Astrocyte of the spinal cord (primary cell): ENCODE data around the gene GHRHR.

Experiments used
- DNase-seq: peaks from one replicate; pipeline ENCODE4 v3.0.0; 2011; ENCODE audit warnings: low read depth, low spot score
- H3K4me3 ChIP-seq: 2 replicates; pipeline ENCODE4 v1.5.1; 2011; ENCODE audit warnings: low read depth, mild to moderate bottlenecking, low read length, moderate library complexity
- in situ Hi-C: cut with HindIII; loops from 2 replicates; pipeline ENCODE4 v1.10.0; 2017; ENCODE audit warnings: low sequenced_read_pairs
- TF ChIP-seq, protein P1 (sequence below): IDR thresholded peaks from 2 replicates; pipeline ENCODE4 v1.5.1; 2012; ENCODE audit warnings: low read depth, mild to moderate bottlenecking, low read length, inconsistent platforms

The GHRHR gene

GRCh38 chr7:30996883-30997282 is 33.1 kb downstream of the GHRHR start:
- H3K4me3 ChIP-seq = no peak overlapping the region
- TF ChIP-seq, protein P1, sequence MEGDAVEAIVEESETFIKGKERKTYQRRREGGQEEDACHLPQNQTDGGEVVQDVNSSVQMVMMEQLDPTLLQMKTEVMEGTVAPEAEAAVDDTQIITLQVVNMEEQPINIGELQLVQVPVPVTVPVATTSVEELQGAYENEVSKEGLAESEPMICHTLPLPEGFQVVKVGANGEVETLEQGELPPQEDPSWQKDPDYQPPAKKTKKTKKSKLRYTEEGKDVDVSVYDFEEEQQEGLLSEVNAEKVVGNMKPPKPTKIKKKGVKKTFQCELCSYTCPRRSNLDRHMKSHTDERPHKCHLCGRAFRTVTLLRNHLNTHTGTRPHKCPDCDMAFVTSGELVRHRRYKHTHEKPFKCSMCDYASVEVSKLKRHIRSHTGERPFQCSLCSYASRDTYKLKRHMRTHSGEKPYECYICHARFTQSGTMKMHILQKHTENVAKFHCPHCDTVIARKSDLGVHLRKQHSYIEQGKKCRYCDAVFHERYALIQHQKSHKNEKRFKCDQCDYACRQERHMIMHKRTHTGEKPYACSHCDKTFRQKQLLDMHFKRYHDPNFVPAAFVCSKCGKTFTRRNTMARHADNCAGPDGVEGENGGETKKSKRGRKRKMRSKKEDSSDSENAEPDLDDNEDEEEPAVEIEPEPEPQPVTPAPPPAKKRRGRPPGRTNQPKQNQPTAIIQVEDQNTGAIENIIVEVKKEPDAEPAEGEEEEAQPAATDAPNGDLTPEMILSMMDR = no peak
- in situ Hi-C loops = no loop called here
- DNase-seq = no peak

GRCh38 chr7:30997316-30997715 is 33.6 kb downstream of the GHRHR start:
- in situ Hi-C loops = no loop called here
- TF ChIP-seq, protein P1 = no peak
- DNase-seq = peak; percentile 58
- no peak overlapping the region for H3K4me3 ChIP-seq

GRCh38 chr7:30998180-30998579 is 34.4 kb downstream of the GHRHR start:
- TF ChIP-seq, protein P1 = no peak
- in situ Hi-C loops = no loop called here
- DNase-seq = no peak
- no peak overlapping the region for H3K4me3 ChIP-seq

DNA sequence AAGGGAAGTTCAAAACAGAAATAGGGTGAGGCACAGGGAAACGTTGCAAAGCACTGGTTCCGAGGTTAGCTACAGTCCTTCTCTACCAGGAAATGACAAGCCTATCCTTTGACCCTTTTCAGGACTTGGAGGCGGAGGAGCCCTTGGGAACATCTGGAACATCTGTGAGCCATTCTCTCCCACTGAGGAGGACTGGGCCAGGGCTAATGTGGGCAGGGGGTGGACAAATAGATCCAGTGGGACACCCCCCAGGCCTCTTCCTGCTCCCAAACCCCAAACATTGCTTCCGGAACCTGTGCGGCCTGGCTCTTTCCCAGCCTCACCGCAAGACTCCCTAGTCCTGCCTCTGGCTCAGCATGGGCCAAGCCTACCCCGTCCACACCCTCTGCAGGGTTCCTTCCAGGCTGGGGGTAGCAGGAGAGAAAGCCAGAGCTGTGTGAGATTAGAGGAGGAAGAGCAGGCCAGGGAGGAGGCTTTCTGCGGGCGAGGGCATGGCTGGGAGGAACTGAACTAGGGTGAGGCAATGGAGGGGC is 36.5 kb downstream of the GHRHR start:
- DNase-seq = peak; percentile 66
- in situ Hi-C loops = no loop called here
- H3K4me3 ChIP-seq = no peak overlapping the region
- TF ChIP-seq, protein P1 = no peak

- no peak overlapping the region for H3K4me3 ChIP-seq
- TF ChIP-seq, protein P1 = no peak
- DNase-seq = no peak
- in situ Hi-C loops = no loop called here
Measured at GRCh38 chr7:31000779-31001178, 37.0 kb downstream of the GHRHR start.

DNA sequence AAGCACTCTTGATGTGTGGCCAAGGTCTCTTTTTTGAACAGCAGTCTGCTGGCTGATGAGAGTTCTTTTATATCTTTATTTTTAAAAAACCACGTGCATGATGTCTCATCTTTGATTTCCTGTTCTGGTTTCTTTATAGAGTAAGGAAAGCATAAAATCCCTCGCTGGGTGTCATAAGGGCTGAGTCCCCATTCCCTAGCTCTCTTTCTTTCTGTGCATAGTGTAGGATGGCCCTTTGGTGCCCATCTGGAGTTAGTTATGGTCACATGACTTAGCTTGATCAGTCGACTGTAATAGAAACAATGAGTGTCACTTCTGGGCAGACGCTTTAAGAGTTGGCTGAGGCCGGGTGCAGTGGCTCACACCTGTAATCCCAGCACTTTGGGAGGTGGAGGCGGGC is 38.5 kb downstream of the GHRHR start:
- in situ Hi-C loops = no loop called here
- peak; percentile 22 for DNase-seq
- TF ChIP-seq, protein P1 = no peak
- H3K4me3 ChIP-seq = no peak overlapping the region

DNA sequence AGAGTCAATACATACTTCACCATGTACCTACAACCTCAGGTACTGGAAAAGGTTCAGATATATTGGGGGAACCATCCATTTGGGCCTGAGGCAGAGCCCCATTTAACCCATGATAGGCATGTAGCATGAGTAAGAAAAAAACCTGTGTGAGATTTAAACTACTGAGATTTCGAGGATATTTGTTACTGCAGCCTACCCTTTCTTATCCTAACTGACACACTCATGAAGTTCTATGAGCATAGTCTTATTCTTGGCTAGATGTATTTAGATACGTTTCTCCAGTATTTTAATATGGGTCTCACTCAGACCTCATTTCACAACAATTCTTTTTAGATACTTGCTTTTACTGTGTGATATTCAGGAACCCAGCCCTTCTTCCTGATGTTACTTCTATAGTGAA is 39.3 kb downstream of the GHRHR start:
- no peak for DNase-seq
- in situ Hi-C loops = no loop called here
- H3K4me3 ChIP-seq = no peak overlapping the region
- TF ChIP-seq, protein P1 = no peak
